KOPT-K1 (cell line): Measurements from ENCODE around the gene IGSF21.
"Not testable (repeated sequence)": the region's sequence is repeated elsewhere in the genome, so short reads cannot be mapped to it uniquely, and the experiment has no call there.

Source experiments
- H3K27ac ChIP-seq: fragments of 200-600 bp; sonication (generic); 2 replicates; pipeline ENCODE4 v1.5.1; 2016; ENCODE audit warnings: antibody characterized with exemption, mild to moderate bottlenecking, low read depth, low read length; ENCODE audit not compliant: poor library complexity, severe bottlenecking
- H3K36me3 ChIP-seq: fragments of 200-600 bp; sonication (generic); 2 replicates; pipeline ENCODE4 v1.5.1; 2017; ENCODE audit warnings: antibody characterized with exemption, mild to moderate bottlenecking, low read length, moderate library complexity; ENCODE audit not compliant: insufficient read depth
- H3K9me3 ChIP-seq: fragments of 200-600 bp; sonication (generic); 2 replicates; pipeline ENCODE4 v1.5.1; 2017; ENCODE audit warnings: antibody characterized with exemption, low read length, mild to moderate bottlenecking; ENCODE audit not compliant: insufficient read depth, poor library complexity, severe bottlenecking

Gene IGSF21

GRCh38 chr1:18413541-18414305 lies 306.1 kb downstream of the IGSF21 start:
- Histone ChIP-seq H3K36me3 (no peaks in the 10 kb centered on the region), H3K9me3 (peaks cover 13% of the 10 kb centered on the region)

GRCh38 chr1:18414321-18414720 lies 306.7 kb downstream of the IGSF21 start:
- Histone ChIP-seq H3K9me3 (peaks cover 13% of the 10 kb centered on the region), H3K27ac (no peak overlapping the region), H3K36me3 (no peaks in the 10 kb centered on the region)

More at GRCh38 chr1:18413541-18414305, 306.1 kb downstream of the IGSF21 start:
- no peak overlapping the region for H3K27ac ChIP-seq

DNA sequence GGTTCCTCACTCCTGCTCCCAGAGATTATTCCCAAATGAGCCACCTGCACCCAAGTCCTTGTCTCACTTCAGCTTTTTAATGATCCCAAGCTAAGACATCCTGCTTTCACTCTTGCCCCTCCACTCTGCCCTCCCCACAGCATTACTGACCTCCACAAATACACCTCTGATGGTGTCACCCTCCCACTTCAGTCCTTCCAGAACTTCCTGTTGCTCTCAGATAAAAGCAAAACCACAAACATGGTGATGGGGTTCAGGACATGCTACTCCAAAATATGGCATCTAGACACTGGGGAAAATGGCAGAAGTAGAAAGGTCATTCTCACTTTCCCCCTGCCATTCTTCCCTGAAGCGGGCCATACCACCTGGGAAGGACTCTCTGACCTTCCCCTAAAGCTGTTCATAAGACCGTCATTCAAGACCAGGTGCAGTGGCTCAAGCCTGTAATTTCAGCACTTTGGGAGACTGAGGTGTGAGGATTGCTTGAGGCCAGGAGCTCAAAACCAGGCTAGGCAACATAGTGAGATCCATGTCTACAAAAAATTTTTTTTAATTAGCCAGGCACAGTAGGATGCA lies 307.4 kb downstream of the IGSF21 start:
- H3K36me3 ChIP-seq = no peaks in the 10 kb centered on the region
- H3K27ac ChIP-seq = no peak overlapping the region
- H3K9me3 ChIP-seq = peaks cover 13% of the 10 kb centered on the region

DNA sequence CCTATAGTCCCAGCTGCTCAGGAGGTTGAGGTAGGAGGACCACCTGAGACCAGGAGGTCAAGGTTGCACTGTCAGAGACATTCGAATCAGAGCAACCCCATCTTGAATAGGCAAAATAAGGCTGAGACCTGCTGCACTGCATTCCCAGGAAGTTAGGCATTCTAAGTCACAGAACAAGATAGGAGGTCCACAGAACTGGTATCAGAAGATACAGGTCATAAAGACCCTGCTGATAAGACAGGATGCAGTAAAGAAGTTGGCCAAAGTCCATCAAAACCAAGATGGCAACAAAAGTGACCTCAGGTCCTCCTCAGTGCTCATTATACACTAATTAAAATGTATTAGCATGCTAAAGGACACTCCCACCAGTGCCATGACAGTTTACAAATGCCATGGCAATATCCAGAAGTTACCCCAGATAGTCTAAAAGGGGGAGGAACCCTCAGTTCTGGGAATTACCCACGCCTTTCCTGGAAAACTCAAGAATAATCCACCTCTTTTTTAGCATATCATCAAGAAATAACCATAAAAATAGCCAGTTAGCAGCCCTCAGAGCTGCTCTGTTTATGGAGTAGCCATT lies 307.9 kb downstream of the IGSF21 start:
- no peak overlapping the region for H3K27ac ChIP-seq
- H3K36me3 ChIP-seq = no peaks in the 10 kb centered on the region
- H3K9me3 ChIP-seq = peaks cover 13% of the 10 kb centered on the region

DNA sequence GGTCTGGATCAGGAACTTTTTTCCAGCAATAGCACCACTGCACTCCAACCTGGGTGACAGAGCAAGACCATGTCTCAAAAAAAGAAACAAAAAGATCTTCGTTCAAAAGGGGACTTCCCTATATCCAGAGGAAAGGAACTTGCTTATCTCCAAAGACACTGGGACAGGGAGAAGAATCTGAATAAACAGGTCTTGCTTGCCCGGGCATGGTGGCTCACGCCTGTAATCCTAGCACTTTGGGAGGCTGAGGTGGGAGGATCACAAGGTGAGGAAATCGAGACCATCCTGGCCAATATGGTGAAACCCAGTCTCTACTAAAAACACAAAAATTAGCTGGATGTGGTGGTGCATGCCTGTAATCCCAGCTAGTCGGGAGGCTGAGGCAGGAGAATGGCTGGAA lies 308.5 kb downstream of the IGSF21 start:
- not testable (repeated sequence) for H3K36me3 ChIP-seq, H3K27ac ChIP-seq
- H3K9me3 ChIP-seq = peaks cover 12% of the 10 kb centered on the region

DNA sequence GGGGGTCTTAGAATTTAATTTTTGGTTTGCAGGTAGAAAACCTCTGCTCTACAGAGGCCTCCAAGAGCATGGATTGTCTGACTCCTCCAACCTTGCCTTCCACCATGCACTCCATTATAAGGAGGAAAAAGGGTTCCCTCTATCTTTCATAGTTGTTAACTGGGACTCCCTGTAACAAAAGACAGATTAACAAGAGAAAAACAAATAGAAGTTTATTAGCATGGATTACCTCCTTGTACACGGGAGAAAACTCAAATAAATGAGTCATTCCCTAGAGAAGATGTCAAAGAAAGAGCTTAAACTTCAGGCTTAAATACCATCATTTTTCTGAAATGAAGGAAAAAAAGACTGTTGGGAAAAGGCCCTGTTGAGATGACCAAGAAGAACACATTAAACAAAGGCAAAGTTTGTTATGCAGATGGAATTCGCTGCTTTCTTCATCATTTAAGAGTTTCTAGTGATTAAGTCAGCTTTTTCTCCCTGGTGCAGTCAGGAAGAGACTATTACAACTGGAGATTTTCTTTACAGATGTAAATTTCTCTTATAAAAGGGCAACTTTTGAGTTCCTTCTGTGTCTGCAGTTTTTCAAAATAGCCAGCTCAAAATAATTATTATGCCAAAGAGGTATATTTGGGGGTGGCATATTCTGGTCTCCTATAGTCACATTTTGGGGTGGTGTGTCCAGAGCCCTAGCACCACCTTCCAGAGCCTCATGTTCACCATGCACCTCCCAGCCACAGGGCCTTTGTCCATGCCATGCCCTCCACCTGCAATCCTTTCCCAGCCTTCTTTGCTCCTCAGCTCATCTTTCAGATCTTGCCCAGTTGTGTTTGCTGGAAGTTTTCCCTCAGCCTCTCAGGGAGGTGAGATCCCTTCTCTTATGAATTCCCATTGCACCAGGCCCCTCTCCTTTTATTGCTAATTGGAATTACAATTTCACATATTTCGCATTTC lies 310.0 kb downstream of the IGSF21 start:
- Histone ChIP-seq H3K27ac (no peak overlapping the region), H3K9me3 (no peaks in the 10 kb centered on the region), H3K36me3 (no peaks in the 10 kb centered on the region)

- no peaks in the 10 kb centered on the region for H3K9me3 ChIP-seq
- no peak overlapping the region for H3K27ac ChIP-seq
- no peaks in the 10 kb centered on the region for H3K36me3 ChIP-seq
Observed at GRCh38 chr1:18419113-18419844, 311.7 kb downstream of the IGSF21 start.

- no peaks in the 10 kb centered on the region for H3K36me3 ChIP-seq
- H3K27ac ChIP-seq = no peak overlapping the region
- no peaks in the 10 kb centered on the region for H3K9me3 ChIP-seq
Observed at GRCh38 chr1:18419845-18420184, 312.2 kb downstream of the IGSF21 start.

GRCh38 chr1:18422076-18422777 lies 314.6 kb downstream of the IGSF21 start:
- Histone ChIP-seq H3K36me3 (no peaks in the 10 kb centered on the region), H3K9me3 (peaks cover 5% of the 10 kb centered on the region), H3K27ac (no peak overlapping the region)

DNA sequence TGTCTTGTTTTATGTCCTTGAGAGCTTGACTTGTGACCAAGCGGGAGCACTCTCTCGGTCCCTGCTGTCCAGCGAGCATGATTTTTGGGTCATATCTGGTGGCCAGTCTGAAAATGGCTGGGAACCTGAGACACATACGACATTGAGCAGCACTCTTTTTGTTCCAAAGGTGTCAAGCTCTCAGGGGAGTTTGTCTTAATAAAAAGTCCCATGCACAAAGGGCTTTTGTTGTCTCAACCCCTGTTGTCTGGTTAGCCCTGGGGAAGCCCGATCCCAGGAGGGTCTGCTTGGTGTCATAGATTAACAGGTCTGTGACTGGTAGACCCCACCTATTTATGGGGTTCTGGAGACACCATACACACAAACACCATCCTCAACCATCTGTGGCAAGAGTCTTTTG lies 315.4 kb downstream of the IGSF21 start:
- Histone ChIP-seq H3K27ac (no peak overlapping the region), H3K9me3 (peaks cover 5% of the 10 kb centered on the region), H3K36me3 (no peaks in the 10 kb centered on the region)

GRCh38 chr1:18426580-18426979 lies 319.0 kb downstream of the IGSF21 start:
- H3K36me3 ChIP-seq = no peaks in the 10 kb centered on the region
- H3K9me3 ChIP-seq = peaks cover 5% of the 10 kb centered on the region
- H3K27ac ChIP-seq = no peak overlapping the region
